HG02938 (cell line): ENCODE data around the gene C6orf120.
"Not testable (repeated sequence)": the region's sequence is repeated elsewhere in the genome, so short reads cannot be mapped to it uniquely, and the experiment has no call there.

Experiments used
- ATAC-seq: cut with Tn5 transposase; IDR thresholded peaks from one replicate; pipeline ENCODE4 v1.9.1; 2021; ENCODE audit warnings: mild to moderate bottlenecking, moderate library complexity; ENCODE audit not compliant: unreplicated experiment

Gene C6orf120

DNA sequence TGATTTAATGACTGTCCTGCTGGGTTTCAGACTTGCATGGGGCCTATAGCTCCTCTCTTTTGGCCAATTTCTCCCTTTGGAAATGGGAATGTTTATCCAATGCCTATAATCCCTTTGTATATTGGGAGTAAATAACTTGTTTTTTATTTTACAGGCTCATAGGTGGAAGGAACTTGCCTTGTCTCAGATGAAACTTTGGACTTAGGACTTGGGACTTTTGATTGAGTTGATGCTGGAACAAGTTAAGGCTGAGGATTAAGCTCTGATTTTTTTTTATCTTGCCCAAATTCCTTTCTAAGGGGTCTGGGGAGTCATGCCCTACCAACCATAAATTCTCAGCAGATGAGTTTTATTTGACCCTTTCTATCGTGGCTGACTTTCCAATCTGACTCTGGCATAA is 23.6 kb upstream of the C6orf120 start:
- no peak for ATAC-seq

DNA sequence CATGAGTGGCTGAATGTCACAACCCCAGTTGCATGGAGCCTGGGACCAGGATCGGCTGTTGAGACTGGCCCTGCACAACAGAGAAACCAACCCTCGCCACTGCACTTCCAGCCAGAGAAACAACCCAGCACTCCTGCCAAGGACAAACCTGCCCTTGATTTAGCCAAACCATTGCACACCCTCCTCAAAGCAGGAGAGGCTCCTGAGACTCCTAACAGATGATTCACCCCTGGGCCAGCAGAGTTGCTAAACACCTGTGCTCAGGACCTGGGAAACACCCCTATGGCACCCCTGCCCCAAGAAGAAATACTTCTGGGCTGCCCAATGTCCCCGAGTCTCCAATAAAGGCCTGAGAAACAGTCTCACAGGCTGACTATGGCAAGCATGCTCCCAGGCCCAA is 17.9 kb upstream of the C6orf120 start:
- ATAC-seq = no peak

DNA sequence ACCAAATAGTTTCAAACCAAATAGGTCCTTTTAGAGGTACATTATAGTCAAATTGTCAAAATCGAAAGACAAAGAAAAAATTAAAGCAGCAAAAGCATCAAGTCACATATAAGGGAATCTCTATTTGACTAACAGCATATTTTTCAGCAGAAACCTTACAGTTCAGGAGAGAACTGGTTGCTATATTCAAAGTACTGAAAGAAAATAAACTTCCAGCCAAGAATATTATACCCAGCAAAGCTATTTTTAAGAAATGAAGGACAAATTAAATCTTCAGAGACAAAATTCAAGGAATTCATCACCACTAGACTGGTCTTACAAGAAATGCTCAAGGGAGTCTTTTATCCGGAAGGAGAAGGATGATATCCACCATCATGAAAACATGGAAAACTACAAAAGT is 16.1 kb upstream of the C6orf120 start:
- ATAC-seq = no peak

DNA sequence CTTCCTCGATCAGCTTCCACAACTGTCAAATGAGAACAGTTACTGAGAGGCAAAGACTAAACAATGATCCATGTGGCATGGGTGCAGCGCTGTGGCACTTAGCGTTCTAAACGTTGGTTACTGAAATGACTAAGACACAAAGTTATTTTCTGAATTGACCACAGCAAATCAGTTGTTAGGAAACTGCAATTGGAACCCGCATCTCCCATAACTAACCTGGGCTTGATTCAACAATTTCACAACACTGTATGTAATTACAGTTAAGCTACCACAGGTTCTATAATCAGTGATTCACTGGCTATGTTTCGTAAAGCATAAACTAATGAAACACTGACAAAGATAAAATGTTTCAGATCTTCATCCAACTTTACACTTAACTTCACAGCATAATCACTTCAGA is 12.6 kb upstream of the C6orf120 start:
- ATAC-seq = no peak

DNA sequence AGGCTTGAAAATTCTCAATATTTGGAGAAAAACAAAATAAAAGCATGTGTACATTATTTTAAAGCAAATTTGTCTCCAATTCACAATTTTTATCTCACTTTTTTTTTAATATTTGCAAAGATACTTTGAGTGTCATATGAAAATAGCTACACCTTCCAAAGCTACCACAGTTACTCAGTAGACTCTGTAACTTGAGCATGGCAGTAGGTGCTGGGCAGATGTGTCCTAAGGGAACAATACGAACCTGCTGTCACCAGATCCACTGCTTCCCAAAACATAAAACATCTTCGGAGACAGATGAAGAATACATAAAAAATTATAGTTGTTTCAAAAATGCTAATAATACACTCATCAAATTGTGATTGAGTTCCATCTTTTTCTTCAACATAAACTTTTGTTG is 10.7 kb upstream of the C6orf120 start:
- ATAC-seq = no peak

DNA sequence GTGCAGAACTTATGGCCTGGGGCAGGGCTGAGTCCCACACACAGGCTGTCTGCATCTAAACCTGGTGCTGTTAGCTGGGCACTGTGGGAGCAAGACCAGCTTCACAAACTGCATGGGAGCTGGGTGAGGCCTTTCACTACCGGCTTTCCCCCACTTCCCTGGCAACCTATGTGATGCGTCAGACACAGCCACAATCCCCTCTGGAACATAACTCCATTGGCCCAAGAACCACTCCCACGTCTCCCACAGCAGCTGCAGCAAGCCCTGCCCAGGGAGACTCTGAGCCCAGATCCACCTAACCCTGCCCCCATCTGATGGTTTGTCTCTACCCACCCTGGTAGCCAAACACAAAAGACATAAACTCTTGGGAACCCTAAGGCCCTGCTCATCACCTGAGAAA is 9.4 kb upstream of the C6orf120 start:
- ATAC-seq = no peak

DNA sequence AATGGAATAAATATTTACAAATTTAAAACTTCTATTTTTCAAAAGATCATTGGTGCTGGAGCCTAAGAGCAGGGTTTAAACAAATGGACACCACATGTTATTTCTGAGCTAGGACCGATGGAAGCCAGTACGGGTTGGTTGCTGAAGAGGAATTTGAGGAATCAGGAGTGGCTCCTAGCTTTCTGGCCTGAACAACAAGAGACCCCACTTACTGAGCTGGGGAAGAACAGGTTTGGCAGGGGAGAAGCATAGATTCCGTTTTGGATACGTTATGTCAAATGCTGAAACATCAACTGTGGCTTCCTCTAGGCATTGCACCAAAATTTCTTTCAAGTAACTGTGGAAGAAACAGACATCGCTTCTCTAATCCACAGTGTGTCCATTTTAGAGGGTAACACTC is 6.8 kb upstream of the C6orf120 start:
- ATAC-seq = no peak

DNA sequence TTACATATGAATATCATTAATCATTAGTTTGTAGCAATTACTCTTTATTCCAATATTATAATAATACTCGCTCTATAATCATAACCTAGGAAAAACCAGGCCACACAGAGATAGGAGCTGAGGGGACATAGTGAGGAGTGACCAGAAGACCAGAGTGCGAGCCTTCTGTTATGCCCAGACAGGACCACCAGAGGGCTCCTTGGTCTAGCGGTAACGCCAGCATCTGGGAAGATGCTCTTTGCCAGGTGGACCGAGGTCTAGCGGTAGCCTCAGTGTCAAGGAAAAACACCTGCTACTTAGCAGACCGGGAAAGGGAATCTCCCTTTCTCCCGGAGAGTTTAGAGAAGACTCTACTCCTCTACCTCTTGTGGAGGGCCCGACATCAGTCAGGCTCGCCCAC is 4.8 kb upstream of the C6orf120 start:
- not testable (repeated sequence) for ATAC-seq

DNA sequence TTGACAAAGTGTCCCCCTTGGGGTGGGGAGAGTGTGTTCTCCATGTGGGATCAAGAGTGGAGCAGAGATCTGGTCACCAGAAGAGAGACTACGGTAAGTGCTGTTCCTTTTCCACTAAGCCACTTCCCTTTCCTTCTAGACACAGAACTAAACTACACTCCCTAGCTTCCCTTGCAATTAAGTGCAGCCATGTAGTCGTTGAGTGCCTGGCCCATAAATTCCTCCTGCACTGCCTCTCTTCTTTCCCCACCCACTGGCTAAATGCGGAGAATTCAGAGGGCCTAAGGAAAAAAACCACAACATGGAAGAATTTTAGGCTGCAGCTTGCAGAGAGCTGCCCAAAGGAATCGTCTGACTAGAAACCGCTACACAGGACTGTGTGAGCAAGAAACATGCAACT is 1.6 kb upstream of the C6orf120 start:
- no peak for ATAC-seq

DNA sequence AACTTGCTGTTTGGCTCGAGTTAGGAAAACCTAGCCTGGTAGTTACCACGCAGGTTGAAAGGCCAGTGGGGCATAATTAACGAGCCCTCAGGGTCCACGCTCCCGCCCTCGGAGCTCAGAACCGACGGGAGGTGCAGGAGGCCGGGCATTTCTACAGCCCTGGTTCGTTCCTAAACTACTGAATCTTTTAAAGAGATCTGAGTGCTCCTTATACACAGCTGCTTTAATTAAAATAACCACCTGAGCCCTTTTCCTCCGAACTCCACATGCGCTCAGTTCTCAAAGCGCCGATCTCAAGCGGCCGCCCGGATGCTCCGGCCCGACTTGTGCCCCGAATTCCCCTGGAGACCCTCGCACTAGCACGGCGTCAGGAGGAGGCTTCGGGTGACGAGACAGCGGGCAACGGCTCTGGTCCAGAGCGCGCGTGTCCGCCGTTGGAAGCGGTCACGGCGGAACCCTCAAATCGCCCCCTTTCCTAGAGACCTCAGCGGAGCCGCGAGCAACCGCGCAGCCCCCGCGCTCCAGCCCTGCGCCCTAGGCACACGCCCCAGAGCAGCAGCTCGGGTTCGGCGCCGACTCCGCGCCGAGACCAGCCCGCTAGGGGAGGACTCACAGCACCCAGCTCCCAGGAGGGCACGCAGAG is 494 bp upstream of the C6orf120 start:
- ATAC-seq = peak; percentile 12

DNA sequence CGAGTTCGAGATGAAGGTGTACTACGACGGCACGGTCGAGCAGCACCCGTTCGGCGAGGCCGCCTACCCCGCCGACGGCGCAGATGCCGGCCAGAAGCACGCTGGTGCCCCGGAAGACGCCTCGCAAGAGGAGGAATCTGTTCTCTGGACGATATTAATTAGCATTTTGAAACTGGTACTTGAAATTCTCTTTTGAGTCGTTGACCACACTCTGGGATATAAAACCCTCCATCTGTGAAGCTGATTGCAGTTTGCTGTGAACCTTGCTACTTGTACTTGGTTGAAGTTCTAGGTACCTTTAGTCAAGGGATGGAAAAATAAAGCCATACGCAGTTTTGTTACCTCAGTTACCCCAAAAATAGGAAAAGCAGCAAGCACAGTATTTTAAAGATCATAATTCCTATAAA is 917 bp downstream of the C6orf120 start:
- ATAC-seq = peak; percentile 23

DNA sequence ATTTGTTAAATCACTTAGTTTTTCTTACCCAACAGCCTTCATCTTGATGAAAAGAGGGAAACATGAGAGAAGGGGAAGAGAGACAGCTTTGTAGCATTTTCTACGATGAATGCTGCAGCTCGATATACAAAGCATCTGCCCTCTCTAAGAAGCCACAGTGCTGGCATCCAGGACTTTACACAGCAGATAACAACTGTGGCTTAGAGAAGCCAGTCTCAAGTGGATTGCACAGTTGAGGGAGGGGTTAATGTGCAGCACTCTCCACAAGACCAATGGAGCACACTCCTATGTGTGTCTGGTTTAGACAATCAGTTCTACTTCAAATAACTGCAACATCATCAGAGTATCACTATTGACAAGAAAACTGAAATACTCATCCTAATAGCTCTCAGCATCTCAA is 5.8 kb downstream of the C6orf120 start:
- no peak for ATAC-seq

DNA sequence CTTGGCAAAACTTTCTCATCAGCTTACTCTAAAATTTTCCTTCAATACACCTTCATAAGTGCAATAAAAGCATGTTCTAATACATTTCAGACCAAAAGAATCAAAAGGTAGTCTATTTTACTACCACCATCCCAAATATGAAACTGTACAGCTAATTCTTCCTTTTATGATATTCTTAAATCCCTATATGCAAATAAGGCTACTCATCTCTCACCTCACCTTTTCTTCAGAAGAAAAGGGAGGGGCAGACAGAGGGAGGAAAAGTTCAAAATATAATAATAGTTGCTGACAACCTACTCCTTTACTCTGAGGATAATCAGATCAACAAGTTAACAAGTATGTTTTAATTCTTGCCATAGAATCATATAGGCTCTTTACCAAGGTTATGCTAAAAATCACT is 7.4 kb downstream of the C6orf120 start:
- ATAC-seq = no peak

DNA sequence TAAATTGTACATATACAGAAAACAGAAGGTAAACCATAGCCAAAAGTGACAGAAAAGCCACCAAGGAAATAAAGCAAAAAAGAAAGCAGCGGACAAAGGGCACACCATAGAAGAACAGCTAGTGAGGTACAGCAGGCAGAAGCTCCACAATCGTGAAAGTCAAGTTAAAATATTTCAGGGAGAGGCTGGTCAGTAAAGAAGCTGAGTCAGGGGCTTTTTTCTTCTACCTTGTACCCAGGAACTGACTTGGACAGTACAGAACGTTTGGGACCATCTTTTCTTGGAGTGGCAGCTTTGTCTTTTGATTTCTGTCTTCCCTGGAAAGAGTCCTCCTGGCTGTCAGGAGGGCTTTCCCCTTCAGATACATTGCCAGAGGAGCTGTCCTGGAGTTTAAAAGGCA is 8.1 kb downstream of the C6orf120 start:
- no peak for ATAC-seq

DNA sequence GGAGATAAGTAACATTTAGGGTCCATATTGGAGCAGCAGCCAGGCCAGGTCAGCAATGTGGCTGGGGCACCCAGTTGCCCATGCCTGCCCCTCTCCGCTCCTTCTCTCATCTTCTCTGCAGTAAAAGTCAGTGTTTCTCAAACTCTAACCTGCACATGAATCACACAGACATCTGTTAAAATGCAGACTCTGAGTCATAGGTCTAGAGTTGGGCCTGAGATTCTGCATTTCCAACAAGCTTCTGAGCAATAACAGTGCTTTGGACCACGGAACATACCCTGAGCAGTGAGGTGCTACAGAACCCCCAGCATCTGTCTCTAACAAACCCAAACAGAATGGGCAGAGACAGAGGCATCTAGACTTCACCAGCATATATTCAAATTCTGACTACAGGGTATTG is 12.3 kb downstream of the C6orf120 start:
- ATAC-seq = no peak

DNA sequence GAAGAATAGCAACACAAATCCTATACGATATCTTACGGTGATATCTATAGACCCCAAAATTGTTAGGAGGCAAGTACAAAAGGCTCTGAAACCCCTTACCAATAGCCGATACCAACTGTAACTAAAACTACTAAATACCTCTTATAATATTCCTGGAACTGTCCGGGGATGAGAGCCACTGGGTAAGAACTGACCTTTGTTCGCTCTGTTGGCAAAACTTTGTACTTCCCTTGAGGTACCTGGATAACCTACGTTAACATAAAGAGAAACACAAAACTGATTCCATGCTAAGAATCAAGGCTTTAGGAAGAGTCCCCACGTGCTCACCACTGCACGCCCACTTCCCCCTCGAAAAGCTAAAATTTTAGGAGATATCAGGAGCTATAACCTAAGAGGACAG is 12.7 kb downstream of the C6orf120 start:
- ATAC-seq = no peak

DNA sequence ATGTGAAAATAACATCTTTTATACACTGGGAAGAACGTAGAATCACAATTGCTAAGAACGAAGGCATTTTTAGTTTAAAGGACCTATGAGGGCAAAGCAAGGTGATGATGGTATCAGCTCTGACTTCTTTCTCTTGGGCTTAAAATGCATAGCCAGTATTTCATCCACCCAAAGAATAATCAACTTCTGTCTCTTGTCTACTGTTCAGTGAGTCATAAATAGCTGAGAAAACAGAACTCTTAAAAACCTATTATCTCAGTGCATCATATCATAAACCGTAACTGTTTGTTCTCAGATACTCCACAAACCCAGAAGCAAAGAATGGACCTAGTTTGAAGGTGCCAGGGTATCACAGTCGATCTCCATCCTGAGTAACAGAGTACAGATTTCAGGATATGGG is 17.2 kb downstream of the C6orf120 start:
- no peak for ATAC-seq

DNA sequence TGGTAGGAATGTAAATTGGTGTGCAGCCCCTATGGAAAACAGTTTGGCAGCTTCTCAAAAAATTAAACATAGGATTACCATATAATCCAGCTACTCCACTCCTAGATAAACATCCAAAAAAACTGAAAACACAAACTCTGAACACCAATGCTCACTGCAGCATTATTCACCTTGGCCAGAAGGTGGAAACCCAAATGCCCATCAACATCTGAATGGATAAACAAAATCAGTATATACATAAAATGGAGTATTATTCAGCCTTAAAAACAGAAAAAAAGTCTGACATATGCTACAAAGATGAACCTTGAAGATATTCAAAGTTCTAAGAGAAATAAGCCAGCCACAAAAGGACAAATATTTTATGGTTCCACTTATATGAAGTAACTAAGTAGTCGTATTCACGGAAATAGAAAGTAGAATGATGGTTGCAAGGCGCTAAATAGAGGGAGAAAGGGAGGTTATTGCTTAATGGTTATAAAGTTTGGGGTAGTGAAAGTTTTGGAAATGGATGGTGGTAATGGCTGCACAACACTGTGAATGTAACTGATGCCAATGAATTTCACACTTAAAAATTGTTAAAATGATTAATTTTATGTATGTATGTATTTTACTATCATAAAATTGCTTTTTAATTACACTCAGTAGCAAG is 18.4 kb downstream of the C6orf120 start:
- no peak for ATAC-seq

DNA sequence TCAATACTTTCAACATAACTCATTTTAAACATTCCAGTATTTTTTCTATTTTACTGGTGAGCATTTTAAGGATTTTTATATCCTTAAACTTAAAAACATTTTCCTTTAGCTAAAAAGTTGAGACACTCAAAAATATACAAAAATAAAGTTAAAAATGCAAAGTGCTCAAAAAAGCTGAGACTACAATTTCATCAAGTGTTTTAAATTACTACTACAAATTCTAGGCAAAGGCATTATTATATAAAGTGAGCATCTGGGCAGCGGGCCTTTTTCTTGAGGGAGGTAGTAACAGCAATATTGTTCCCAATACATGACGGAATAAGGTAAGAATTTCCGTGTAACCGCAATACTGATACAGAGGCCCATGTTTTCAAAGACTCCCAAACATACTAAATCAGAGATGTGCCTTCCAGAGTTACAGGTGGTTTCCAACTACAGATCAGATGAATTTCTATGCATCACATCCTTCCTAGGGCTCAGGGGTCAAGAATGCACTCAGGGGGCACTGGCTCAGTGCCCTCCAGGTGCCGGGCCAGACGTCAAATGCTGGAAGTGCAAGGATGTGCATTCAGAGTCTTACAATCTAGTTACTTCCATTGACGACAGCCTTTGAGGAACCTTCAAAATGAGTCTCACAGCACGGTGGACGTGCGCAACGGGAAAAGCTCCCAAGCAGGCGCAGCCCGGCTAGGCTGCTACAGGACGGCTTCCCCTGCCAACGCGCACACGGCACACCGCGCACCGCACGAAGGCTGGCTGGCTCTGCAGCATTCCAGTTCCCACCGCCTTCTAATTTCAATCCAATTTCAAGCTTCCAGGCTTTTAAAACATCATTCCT is 20.7 kb downstream of the C6orf120 start:
- peak; percentile 27 for ATAC-seq

DNA sequence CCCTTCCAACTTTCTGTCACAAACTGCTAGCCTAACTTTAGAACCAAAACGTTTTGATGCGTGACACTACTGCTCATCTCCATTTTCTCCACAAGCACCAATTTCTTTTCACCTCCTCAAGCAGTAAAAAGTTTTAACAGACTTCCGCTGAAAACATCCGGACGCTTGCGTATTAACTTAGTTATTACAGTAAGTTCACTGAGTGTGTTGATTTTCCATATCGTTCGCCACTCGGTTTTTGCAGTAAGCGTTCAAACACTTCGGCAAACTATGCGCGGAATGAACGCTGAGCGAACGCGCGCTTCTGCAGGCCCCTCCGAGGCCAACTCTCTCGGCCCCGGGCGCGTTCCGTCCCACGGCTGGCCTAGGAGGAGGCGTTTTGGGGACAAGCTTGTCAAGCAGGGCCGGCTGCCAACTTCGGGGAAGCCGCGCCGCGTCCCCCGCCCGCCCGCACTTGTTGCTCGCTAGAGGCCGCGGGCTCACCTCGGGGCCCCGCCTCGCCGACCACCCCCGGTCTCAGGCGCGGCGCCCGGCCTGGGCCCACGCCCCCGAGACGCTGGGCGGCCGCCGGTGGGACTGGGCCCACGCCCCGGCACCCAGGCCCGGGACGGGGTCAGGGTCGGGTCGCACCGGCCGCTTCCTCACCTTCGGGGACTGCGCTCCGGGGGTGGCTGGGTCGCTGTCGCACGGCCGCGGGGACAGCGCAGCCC is 21.4 kb downstream of the C6orf120 start:
- ATAC-seq = peak; percentile 47

DNA sequence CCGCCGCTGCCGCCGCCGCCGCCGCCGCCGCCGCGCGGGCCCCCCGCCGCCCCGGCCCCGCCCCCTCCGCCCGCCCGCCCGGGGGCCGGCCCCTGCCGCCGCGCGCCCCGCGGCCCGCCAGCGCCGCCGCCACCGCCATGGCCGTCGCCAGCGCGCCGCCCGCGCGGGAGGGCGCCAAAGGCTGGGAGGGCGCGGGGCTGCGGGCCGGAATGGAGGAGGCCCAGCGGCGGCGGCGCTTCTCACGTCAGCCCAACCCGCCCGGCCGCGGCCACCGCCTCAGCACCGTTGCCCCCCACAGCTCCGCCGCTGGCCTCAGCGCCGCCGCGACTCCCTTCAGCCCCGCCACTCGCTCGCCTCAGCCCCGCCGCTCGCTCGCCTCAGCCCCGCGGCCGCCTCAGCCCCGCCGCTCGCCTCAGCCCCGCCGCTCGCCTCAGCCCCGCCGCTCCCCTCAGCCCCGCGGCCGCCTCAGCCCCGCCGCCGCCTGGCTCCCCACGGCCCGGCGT is 22.1 kb downstream of the C6orf120 start:
- peak; percentile 18 for ATAC-seq
